RWPE1 (cell line): ENCODE measurements around the gene RBKS.

Source experiments
- CTCF ChIA-PET: fragments of 350-600 bp; sonication (Branson Sonifier 250); formaldehyde crosslinking; extraction: SDS; loops from one replicate; lab custom pipeline; 2021; lab: Yijun Ruan, JAX
- POLR2A ChIA-PET: fragments of 400-600 bp; formaldehyde crosslinking; extraction: SDS; loops from one replicate; lab custom pipeline; 2020; ENCODE audit warnings: antibody characterized with exemption; ENCODE audit not compliant: low non-redundant PET; lab: Yijun Ruan, JAX
- DNase-seq: peaks from one replicate; pipeline ENCODE4 v3.0.0; 2012; ENCODE audit warnings: low spot score
- H3K27ac ChIP-seq: fragments of 450-650 bp; 2 replicates; pipeline ENCODE4 v1.5.1; 2017
- TF ChIP-seq, protein P1 (sequence below): fragments of 450-650 bp; conservative IDR thresholded peaks from 2 replicates; pipeline ENCODE4 v1.5.1; 2017; ENCODE audit warnings: low read depth, mild to moderate bottlenecking

Gene RBKS

DNA sequence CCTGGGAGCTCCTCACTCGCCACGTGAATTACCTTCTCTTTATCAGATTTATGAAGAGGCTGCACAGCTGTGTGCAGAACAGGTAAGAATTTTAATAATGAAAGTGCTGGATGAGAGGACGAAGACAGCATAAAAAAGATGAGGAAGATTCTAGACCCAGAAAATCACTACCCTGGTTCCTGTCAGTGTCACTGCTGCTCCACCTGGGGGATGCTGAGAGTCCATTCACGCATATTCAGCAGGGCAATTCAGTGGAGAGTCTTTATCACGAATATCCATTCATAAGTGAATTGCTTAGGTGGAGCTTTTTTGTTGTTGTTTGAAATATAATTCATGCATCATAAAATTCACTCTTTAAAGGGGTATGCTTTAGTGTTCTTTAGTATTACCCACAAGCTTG is 66.6 kb downstream of the RBKS start:
- no peak for DNase-seq
- ChIA-PET CTCF (interaction anchor here (0.6 to 1.0 kb wide), 2 partner anchors 31 to 72 kb away, joined by 3 read pairs; no protein-coding TSS in a partner anchor), POLR2A (no interaction called here)
- no peak overlapping the region for H3K27ac ChIP-seq
- TF ChIP-seq, protein P1, sequence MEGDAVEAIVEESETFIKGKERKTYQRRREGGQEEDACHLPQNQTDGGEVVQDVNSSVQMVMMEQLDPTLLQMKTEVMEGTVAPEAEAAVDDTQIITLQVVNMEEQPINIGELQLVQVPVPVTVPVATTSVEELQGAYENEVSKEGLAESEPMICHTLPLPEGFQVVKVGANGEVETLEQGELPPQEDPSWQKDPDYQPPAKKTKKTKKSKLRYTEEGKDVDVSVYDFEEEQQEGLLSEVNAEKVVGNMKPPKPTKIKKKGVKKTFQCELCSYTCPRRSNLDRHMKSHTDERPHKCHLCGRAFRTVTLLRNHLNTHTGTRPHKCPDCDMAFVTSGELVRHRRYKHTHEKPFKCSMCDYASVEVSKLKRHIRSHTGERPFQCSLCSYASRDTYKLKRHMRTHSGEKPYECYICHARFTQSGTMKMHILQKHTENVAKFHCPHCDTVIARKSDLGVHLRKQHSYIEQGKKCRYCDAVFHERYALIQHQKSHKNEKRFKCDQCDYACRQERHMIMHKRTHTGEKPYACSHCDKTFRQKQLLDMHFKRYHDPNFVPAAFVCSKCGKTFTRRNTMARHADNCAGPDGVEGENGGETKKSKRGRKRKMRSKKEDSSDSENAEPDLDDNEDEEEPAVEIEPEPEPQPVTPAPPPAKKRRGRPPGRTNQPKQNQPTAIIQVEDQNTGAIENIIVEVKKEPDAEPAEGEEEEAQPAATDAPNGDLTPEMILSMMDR: no peak

- ChIA-PET CTCF (interaction anchor here (1.0 kb wide), 1 partner anchor 31 kb away, joined by 3 read pairs; no protein-coding TSS in a partner anchor), POLR2A (no interaction called here)
- DNase-seq: no peak
- no peak overlapping the region for H3K27ac ChIP-seq
- TF ChIP-seq, protein P1: no peak
Observed at GRCh38 chr2:27823135-27823534, 67.1 kb downstream of the RBKS start.

- no peak for DNase-seq
- CTCF ChIA-PET: no interaction called here
- TF ChIP-seq, protein P1: no peak
- H3K27ac ChIP-seq: no peak overlapping the region
- POLR2A ChIA-PET: no interaction called here
Observed at GRCh38 chr2:27822049-27822448, 68.1 kb downstream of the RBKS start.

DNA sequence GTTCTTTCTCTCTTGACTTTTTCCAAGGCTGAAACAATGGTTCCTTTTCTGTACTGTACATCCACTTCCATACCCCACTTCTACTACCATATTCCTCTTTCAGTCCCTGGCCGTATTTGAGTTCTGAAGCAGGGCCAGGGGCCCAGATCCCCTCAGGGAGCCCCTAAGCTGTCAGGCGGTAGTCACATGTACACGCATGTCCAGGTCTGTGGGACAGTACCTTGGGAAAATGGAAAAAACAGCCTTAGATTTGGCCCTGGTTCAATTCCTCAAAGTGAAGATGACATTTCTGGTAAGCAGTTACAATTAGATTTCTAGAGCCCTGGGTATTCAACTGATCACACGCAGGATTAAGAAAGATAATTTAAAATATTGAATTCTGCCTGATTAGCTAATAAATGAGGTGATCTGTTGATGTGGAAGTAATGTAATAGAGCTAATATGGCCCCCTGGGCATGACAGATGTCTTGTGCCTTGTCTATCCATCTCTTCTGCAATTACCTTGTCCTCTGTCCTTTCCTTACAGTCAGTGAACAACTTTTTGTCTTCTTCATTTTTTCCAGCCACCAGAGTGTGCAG is 74.2 kb downstream of the RBKS start:
- no peak overlapping the region for H3K27ac ChIP-seq
- TF ChIP-seq, protein P1: no peak
- CTCF ChIA-PET: interaction anchor here (0.6 to 0.7 kb wide), 2 partner anchors 63 to 323 kb away, joined by 3 read pairs; no protein-coding TSS in a partner anchor
- no peak for DNase-seq
- POLR2A ChIA-PET: no interaction called here

DNA sequence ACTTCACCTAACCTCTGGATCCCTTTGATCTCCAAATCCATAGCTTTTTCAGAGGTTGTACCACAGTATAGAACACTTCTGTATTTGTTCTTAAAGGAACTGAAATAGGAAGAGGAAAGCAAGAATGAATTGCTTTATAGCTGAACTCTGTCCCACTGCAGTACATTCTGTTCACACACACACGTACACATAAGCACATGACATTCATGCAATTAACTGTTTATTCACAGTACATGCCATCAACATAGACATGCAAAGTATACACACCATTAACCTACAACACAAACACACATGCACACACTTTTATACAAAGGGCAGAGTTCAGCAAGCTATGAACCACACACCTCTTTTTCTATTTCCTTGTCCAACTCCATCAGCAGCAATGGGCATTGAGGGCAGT is 75.4 kb downstream of the RBKS start:
- ChIA-PET CTCF (no interaction called here), POLR2A (no interaction called here)
- DNase-seq: no peak
- TF ChIP-seq, protein P1: no peak
- no peak overlapping the region for H3K27ac ChIP-seq

DNA sequence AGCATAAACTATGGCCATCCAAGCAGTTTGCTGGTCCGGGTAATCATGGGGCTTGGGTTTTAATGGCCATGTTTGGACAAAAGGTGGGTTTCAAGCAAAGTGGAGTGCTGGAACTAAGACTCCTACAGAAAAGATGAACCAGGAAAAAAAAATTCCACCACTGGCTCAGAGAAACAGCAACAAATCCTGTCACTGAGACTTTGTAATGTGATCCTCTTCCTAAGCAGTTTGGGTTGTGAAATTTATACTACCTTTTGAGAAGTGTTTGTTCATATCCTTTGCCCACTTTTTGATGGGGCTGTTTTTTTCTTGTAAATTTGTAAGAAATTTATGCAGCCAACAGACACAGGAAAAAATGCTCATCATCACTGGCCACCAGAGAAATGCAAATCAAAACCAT is 78.4 kb downstream of the RBKS start:
- TF ChIP-seq, protein P1: no peak
- CTCF ChIA-PET: no interaction called here
- H3K27ac ChIP-seq: no peak overlapping the region
- no peak for DNase-seq
- POLR2A ChIA-PET: no interaction called here
